HTR-8/SVneo (cell line): ENCODE measurements around the gene ST7.

Experiments used
- DNase-seq: peaks from one replicate; pipeline ENCODE4 v3.0.0; 2011; ENCODE audit warnings: low spot score, mixed read lengths; ENCODE audit not compliant: insufficient read length
- FAIRE-seq: peaks from 2 replicates; lab custom pipeline; 2011; peaks lifted over from hg19 to GRCh38; lab: Jason Lieb, UNC

ST7 gene

GRCh38 chr7:117084286-117084685 is 131.0 kb downstream of the ST7 start:
- DNase-seq (no peak), FAIRE-seq (no peak)

DNA sequence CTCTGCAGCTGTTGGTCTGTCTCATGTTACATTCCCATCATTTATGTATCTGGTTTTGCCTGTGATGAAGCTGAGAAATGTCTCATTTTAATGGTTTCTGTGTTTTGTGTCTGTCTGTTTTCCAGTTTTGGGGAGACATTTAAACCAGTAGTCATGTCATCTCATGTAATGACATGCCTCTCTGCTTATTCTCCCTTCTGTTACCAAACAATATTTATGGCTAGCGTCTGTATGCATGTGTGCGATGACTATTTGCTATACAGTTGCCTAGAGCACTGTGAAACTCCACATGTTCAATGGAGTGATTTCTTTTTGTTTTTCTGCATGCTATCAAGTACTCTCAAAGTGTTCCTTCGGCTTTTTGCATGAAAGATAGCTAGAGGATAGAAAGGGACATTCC is 132.0 kb downstream of the ST7 start:
- DNase-seq (no peak), FAIRE-seq (no peak)

DNA sequence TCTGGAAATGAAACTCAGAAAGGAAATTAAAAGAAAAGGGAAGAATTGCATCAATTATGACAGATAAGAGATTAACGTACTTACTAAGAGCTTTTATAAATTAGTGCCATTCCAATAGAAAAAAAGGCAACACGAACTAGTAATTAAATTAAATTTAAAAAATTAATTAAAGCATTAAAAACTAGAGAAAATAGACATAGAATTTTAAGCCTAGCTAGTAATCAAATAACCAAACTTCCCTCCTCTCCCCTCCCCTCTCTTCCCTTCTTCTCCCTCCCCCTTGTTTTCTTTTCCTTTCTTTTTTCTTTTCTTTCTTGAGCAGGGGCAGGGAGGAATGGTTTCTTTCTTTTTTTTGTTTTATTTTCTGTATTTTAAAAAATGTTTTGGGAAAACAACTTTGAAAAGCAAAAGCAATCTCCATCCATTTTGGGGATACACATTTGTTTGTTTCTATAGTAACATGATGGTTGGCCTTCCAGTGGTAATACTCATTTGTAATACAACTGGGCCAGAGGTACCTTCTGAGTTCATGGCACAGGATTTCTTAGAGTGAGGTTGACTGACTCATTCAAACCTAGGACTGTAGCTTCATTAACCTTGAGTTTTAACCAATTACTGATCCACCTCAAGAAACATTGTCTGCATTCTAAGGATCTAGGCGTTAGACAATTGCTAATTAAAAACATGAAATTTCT is 132.6 kb downstream of the ST7 start:
- FAIRE-seq (no peak), DNase-seq (no peak)

GRCh38 chr7:117086788-117087187 is 133.5 kb downstream of the ST7 start:
- no peak for FAIRE-seq
- DNase-seq, result no peak

- FAIRE-seq (no peak), DNase-seq (no peak)
Observed at GRCh38 chr7:117087639-117088396, 134.5 kb downstream of the ST7 start.

- no peak for DNase-seq
- no peak for FAIRE-seq
Observed at GRCh38 chr7:117088623-117089194, 135.4 kb downstream of the ST7 start.

GRCh38 chr7:117090791-117091190 is 137.5 kb downstream of the ST7 start:
- no peak for FAIRE-seq

DNA sequence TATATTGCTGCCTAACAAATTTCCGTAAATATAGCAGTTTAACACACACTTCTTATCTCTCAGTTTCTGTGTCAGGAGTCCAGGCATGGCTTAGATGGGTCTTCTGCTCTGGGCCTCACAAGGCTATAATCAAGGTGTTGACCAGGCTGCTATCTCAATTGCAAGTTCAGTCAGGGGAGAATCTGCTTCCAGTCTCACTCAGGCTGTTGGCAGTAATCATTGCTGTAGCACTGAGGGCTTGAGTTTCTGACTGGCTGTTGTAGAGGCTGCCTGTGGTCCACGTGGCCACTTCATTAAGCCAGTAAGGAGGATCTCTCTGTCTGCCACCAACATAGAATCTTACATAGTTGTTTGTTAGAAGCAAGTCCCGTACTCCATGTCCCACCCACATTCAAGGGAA is 138.4 kb downstream of the ST7 start:
- DNase-seq, result no peak
- no peak for FAIRE-seq

More at GRCh38 chr7:117090791-117091190, 137.5 kb downstream of the ST7 start:
- DNase-seq, result no peak

GRCh38 chr7:117092785-117093184 is 139.5 kb downstream of the ST7 start:
- FAIRE-seq (no peak), DNase-seq (no peak)

GRCh38 chr7:117094457-117094856 is 141.2 kb downstream of the ST7 start:
- no peak for FAIRE-seq
- no peak for DNase-seq

DNA sequence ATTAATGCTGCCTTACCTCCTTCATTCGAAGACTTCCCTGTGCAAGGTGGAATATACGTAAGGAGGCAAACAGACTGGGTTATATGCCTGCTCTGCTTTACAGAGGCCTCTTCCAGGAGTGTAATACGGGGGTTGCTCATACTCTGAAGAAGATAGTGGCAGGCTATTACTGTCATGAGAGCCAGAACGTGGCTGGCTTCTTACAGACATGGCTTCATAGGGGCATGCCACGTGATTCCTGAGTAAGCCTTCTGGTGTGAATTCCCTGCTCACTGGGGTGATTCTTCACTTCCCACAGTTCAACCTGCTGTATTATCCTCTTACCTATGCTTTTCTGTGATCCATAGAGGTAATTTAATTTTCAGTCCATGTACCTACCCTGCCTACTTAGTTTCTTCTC is 141.8 kb downstream of the ST7 start:
- DNase-seq (no peak), FAIRE-seq (no peak)

DNA sequence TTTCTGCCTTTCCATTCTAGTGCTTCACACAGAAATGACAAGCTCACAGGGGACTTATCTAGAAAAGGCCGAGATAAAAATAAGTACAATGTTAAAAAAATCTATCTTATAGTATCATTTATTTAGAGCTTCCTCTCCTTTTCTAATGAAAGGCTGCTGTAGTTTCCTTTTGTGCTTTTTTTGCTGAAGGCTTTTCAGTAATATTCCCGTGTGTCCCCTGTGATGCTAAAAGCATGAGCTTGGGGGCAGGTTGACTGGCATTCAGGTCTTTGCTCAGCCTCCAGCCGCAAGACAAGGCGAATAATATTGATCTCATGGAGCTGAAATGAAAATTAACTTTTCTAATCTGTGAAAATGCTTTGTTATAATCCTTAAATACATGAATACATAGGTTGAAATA is 143.0 kb downstream of the ST7 start:
- FAIRE-seq (no peak), DNase-seq (no peak)

DNA sequence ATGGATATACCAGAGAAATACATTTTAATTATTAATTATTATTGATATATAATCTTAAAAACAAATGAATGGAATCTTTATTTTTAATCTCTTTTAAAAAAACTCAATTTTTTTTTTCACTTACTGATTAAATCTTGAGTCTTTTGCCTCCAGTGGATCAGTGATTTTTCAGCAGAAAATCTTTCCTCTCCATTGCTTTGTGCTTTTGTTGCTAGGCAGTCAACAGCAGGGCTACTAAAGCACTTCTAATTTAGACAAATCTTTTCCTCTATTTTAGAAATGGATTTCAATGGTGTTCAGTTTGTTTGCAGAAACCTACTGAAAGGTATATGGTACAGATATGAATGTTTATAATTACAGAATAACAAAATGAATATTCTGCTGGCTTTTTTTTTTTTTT is 143.6 kb downstream of the ST7 start:
- DNase-seq (no peak), FAIRE-seq (no peak)

GRCh38 chr7:117097860-117098259 is 144.6 kb downstream of the ST7 start:
- no peak for DNase-seq
- FAIRE-seq, result no peak

- FAIRE-seq (no peak), DNase-seq (peak; percentile 7)
Observed at GRCh38 chr7:117098457-117098856, 145.2 kb downstream of the ST7 start.

DNA sequence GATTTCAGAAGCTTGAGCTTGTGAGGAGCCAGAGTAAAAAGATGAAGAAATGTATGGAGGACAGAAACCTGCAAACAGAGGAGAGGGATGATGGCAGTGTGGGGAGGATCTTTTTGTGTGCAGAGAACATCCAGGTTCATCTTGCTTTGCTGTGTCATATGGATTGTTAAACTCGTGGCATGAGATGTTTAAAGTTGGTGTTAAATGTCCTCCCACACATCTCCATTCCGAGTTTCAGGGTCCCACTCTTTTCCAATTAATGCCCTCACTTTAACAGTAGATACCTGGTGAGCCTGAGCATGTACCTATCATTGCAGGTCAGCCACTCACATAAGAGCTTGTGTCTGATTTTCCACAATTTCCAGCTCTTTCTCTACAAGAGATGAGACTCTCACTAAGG is 147.7 kb downstream of the ST7 start:
- DNase-seq, result no peak
- FAIRE-seq, result no peak

DNA sequence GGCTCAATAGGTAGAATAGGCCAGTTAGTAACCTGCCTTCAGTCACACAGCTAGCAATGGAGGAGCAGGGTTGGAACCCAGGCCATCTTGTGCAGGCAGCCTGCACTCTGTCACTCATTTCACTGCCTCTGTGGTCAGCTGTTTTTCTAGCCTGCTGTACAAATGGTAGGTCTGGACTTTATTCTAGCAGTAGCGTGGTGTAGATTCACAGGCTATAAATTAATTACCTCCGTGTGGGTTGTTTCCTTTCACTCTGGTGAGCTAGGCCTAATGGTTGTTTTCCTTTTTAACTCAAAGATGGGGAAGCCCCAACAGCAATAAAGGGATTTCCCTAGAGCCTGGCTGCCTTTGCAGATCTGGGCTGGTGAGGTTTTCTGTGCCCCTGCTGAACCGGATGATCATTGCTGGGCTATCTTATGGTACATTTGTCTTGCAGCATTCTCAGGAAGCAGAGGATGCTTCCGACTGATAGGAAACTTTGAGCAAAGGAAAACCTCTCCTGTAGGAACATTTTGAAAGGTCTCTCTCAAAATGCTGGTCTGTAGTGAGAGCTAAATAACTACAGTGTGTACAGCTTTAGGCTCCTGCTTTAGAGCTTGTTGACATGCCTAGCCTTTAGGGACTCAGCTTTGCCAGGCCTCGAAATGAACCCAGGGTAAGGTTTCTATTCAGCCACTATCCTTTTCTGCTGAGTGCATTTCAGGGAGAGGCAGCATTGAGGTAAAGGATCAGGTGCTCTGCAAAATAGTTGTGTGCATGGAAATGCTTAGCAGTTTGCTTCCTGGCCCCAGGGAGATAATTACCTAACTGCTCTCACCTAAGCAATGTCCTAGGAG is 157.4 kb downstream of the ST7 start:
- FAIRE-seq (no peak), DNase-seq (no peak)

DNA sequence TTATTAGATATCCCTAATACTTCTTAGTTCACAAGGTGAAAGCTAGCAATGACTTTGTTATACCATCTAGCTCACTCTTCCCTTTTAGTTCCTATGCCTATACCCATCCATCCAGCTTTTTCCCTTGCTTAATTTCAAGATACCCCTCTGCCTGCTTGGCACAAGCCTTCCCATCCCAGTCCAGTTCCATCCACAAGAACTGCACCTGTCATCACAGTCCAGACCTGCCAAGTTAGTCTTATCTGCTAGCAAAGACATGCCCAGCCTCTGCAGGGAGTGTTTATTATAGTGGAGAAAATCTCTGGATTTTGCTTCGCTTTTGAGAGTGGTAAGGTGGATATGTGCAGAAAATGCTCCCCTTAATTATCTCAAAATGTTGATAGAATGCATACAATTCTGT is 158.2 kb downstream of the ST7 start:
- FAIRE-seq (no peak), DNase-seq (no peak)

DNA sequence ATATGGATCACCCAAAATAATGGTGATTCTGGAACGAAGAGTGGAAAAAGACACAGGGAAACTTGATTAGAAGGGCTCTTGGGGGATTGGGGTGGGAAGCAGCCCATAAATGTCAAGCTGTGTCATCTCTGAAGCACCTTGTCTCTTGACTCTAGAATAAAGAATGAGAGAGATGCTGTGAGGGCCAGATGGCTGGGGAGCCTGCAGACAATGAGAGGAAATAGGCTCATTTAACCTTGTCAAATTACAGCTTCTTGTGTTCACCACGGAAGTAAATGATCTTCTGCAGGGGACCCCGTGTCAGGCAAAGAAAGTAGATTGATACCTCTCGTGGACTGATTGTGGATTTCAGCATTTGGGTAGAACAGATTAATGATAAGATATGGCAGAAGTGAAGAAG is 159.3 kb downstream of the ST7 start:
- no peak for DNase-seq

GRCh38 chr7:117113871-117114270 is 160.6 kb downstream of the ST7 start:
- no peak for DNase-seq

More for the DNA sequence above, 159.3 kb downstream of the ST7 start:
- FAIRE-seq, result no peak

DNA sequence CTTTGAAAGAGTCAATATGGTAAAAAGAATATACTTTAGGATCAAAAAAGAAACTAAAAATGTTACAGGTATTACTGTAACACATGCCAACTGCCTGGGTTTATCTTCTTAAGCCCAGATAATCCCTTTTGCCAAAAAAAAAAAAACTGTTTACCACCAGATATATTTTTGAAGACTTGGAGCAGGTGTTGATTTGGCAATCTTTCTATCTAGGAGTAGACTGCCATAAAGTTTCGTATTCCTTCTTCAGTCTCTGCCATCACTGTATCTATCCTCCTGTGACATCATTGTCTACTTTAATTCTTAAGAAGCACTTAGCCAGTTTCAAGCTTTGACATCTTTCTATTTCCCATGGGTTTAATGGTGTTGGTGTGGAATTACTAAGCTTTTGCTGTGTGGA is 161.0 kb downstream of the ST7 start:
- DNase-seq, result no peak
- FAIRE-seq, result no peak

More at GRCh38 chr7:117113871-117114270, 160.6 kb downstream of the ST7 start:
- FAIRE-seq, result no peak
